Anterior cingulate cortex (tissue), 58 donors: ENCODE data around the gene CYTH1.

Experiments
- DNase-seq, 58 donors: peaks; one replicate each; lab custom pipeline; 2025; lab: John Stamatoyannopoulos, UW

Gene CYTH1

DNA sequence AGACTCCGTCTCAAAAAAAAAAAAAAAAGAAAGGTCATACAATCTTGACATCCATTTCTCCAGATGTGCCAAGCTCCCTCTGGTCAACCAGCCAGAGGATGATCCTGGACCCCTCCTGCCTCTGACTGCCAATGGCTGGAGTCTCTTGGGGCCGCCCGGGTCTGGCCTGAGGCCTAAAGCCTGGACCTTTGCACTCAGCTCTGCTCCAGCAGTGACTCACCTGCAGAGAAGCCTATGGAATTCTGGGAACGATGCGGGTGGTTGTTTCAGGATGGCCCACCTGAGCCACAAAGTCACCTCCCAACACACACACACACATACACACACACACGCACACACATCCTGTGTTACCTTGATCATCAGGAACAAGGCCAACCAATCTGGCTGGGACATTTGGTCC, 140.8 kb downstream of the CYTH1 start:
- DNase-seq = no peak

DNA sequence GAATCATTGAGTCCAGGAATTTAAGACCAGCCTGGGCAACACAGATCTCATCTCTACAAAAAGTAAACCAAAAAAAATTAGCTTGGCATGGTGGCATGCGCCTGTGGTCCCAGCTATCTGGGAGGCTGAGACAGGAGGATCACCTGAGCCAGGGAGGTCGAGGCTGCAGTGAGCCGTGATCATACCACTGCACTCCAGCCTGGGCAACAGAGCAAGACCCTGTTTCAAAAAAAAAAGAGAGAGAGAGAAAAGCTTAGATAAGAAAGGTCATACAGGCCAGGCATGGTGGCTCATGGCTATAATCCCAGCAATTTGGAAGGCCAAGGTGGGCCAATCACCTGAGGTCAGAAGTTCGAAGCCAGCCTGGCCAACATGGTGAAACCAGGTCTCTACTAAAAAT, 141.4 kb downstream of the CYTH1 start:
- DNase-seq = no peak

DNA sequence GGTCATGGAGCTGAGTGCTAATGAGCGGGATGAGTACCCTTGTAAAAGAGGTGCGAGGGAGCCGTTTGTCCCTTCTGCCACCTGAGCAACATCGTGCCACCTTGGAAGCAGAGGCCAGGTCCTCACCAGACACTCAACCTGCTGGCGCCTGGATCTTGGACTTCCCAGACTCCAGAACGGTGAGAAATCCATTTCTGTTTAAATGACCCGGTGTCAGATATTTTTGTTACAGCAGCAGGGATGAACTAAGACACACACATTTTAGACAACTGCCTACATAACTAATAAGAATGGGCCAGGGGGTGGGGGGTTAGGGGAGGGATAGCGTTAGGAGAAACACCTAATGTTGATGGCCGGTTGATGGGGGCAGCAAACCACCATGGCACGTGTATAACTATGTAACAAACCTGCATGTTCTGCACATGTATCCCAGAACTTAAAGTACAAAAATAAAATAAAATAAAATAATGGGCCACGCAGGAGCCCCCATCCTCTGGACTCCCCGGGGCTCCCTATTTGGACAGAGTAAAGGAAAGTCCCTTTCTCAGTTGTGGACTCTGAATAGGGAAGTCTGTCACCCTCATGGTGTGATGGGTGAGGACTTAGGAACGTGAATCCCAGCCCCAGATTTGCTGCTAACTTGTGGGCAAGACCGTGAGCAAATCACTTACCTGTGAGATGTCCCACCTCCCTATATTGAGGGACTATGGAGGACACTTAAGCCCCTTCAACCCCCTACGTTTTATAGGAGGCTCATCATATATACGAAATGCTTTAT, 144.2 kb downstream of the CYTH1 start:
- DNase-seq = no peak

DNA sequence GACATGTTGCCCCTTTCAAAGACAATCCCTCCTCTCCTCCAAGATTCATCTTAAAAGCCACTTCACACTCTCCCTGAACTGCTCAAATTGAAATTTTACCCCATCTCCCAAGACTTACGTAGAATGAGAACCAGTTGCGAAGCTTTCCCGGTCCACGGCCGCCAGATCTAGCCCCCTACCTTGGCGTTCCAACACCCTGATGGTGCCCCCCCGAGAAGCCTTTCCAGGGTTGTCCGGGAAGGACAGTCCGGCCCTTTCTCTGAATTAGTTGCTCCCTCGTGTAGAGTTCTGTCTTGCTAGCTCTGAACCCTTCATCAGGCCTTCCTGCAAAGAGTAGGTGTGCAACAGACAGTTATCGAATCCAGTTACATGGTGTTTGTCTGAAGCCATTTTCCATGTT, 144.9 kb downstream of the CYTH1 start:
- no peak for DNase-seq

DNA sequence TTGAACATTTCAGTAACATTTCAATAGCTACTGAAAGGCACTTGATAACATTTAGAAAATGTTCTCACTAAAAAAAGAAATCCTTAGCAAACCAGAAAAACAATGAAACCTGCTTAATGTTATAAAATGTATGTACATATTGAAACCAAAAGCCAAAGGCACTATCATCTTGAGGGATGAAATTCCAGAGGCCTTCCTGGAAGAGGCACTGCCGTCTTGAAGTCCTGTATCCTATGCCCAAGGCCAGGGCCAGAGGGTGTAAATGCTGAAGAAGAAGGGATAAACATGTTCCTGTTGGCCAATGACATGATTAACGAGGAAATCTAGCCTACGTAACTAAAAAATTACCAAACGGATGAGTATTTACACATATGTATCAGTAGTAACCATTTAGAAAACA, 147.9 kb downstream of the CYTH1 start:
- DNase-seq = no peak

DNA sequence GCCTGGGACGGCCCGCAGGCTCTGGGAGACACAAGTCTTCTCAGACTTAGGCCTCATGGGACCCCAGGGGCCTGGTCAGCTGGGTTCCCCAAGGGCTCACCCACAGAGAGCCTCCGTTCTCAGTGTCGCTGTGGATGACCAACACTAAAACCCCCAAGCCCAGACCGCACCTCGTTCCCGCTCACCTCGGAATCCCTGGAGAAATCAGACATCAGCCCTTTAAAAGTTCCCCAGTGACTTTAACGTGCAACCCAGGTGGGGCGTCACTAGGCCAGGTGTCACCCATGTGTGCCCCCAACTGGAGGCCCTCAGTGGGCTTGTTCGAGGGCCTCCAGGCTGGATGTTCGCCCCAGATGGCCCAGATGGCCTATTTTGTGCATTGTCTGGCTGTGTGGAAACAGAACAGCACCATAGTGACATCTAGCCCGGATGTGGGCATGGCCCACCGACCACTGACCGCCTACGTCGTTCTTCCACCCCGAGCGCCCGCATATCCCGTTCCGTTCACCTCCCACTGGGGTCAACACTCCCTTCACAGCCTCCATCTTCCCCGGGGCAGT, 152.6 kb downstream of the CYTH1 start:
- DNase-seq = no peak

DNA sequence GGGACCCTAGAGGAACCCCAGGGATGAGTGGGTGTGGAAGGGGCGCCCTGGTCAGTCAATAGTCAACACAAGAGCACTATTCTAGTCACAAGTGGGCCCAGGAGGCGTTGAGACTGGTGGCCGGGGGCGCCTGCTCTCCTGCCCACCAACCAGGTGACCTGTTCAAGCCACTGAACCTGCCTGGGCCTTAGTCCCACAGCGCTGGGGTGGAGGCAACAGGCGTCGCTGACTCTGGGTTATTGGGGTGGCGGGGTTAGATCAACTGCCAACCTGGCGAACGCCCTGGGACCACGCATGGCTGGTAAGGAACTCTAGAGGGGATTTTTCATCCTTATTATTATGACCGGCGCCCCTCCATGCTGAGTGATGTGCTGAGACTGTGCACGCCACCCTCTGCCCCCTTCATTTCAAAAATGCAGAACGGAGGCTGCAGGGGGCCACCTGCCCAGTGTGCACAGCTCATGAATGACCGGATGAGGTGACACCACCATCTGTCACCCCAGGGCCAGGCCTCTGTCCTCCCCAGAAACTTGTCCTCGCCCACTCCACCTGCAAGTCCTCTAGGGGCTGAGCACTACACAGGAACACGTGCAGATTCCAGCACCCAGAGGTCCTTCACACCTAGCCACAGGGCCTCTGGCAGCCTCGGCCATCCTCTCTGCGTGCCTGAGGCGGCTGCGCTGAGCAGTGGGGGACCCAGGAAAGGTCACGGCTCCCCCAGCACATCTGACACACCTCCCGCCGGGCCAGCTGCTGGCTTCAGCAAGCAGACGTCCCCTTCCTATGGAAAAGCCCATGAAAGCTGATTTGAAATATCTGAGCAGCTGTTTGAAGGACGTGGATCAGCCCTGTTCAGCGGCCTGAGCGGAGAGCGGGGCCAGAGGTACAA, 153.3 kb downstream of the CYTH1 start:
- DNase-seq = no peak

DNA sequence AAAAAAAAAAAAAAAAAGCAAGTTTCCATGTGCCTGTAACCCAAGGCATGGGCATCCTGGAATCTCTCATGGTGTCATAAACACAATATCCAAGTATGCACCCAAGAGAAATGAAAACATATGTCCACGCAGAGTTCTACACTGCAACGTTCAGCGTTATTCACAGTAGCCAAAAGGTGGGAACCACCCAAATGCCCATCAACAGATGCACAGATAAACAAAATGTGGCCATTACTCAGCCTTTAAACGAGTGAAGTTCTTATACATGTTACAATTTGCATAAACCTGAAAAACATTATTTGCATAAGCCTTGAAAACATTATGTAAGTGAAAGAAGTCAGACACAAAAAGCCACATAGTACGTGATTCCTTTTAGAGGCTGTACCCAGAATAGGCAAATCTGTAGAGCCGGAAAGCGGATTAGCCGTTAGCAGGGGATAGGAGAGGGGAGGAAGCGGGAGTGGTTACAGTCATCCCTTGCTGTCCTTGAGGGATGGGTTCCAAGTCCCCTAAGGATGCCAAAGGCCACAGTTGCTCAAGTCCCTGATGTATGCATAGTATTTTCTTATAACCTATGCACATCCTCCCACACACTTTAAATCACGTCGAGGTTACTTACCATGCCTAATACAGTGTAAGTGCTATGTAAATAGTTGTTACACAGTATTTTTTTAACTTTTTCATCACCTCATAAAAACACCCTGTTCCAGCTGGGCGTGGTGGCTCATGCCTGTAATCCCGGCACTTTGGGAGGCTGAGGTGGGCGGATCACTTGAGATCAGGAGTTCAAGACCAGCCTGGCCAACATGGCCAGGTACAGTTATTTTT, 157.5 kb downstream of the CYTH1 start:
- no peak for DNase-seq
